Naive thymus-derived CD4-positive, alpha-beta T cell (primary cell): ENCODE data around the gene COX15. TPM values are rescaled to one million over a fixed set of nuclear protein-coding genes. Genes with fewer than 3 reads are reported as not detected.

Source experiments
- ATAC-seq: fragments of 150-1000 bp; cut with Tn5 transposase; 2 replicates; pipeline ENCODE4 v1.10.0; 2021; ENCODE audit warnings: mild to moderate bottlenecking, moderate library complexity
- CTCF ChIA-PET: fragments of 350-600 bp; sonication (Branson Sonifier 250); formaldehyde crosslinking; loops from one replicate; lab custom pipeline; 2021; ENCODE audit warnings: antibody characterized with exemption; lab: Charles Lee
- POLR2A ChIA-PET: fragments of 350-600 bp; sonication (Branson Sonifier 250); formaldehyde crosslinking; loops from one replicate; lab custom pipeline; 2021; ENCODE audit warnings: antibody characterized with exemption, inconsistent platforms; lab: Charles Lee
- DNase-seq, 9 donors: peaks; one replicate each; pipeline versions ENCODE4 v3.0.0 to v3.0.0-alpha.2; 2020 to 2022; ENCODE audit warnings: mixed read lengths in 1 of 9
- H3K27ac ChIP-seq: one replicate; pipeline ENCODE4 v1.7.0; 2013; ENCODE audit warnings: mild to moderate bottlenecking, low read depth, low read length, moderate library complexity
- H3K27me3 ChIP-seq, 2 donors: one replicate each; pipeline ENCODE4 v1.7.0; 2013; ENCODE audit warnings: low read length in 2 of 2, mild to moderate bottlenecking in 2 of 2, moderate library complexity in 2 of 2; ENCODE audit not compliant: control insufficient read depth in 2 of 2, insufficient read depth in 2 of 2
- H3K36me3 ChIP-seq, 3 experiments: 1 replicate in 2 of 3; 2 replicates in 1 of 3; pipeline ENCODE4 v1.7.0; 2013; ENCODE audit warnings: low read length in 3 of 3, mild to moderate bottlenecking in 3 of 3, moderate library complexity in 1 of 3; ENCODE audit not compliant: insufficient read depth in 3 of 3, control insufficient read depth in 2 of 3
- H3K4me1 ChIP-seq, 2 donors: one replicate each; pipeline ENCODE4 v1.7.0; 2013; ENCODE audit warnings: low read length in 2 of 2, mild to moderate bottlenecking in 2 of 2, moderate library complexity in 1 of 2; ENCODE audit not compliant: control insufficient read depth in 2 of 2, insufficient read depth in 2 of 2
- H3K4me3 ChIP-seq: 2 replicates; pipeline ENCODE4 v1.7.0; 2013; ENCODE audit warnings: mild to moderate bottlenecking, low read length
- H3K9me3 ChIP-seq, 3 experiments: 1 replicate in 2 of 3; 2 replicates in 1 of 3; pipeline ENCODE4 v1.7.0; 2013; ENCODE audit warnings: low read length in 3 of 3; ENCODE audit not compliant: control insufficient read depth in 2 of 3
- H3K27ac Mint-ChIP-seq, 9 donors: one replicate each; pipeline ENCODE4 v1.8.0; 2020 to 2022; ENCODE audit warnings: mixed read lengths in 9 of 9, mild to moderate bottlenecking in 8 of 9, moderate library complexity in 5 of 9, inconsistent platforms in 2 of 9
- H3K27me3 Mint-ChIP-seq, 5 donors: one replicate each; pipeline ENCODE4 v1.8.0; 2021 to 2022; ENCODE audit warnings: mixed read lengths in 5 of 5, mild to moderate bottlenecking in 1 of 5
- H3K36me3 Mint-ChIP-seq, 5 donors: one replicate each; pipeline ENCODE4 v1.8.0; 2020 to 2022; ENCODE audit warnings: mixed read lengths in 5 of 5, mild to moderate bottlenecking in 3 of 5, inconsistent platforms in 1 of 5
- H3K4me1 Mint-ChIP-seq, 7 donors: one replicate each; pipeline ENCODE4 v1.8.0; 2020 to 2022; ENCODE audit warnings: mixed read lengths in 7 of 7, mild to moderate bottlenecking in 3 of 7, inconsistent platforms in 1 of 7
- H3K4me3 Mint-ChIP-seq, 10 donors: one replicate each; pipeline ENCODE4 v1.8.0; 2020 to 2022; ENCODE audit warnings: mild to moderate bottlenecking in 10 of 10, mixed read lengths in 10 of 10, moderate library complexity in 6 of 10, inconsistent platforms in 2 of 10
- H3K9me3 Mint-ChIP-seq, 11 donors: one replicate each; pipeline ENCODE4 v1.8.0; 2020 to 2022; ENCODE audit warnings: mixed read lengths in 11 of 11, mild to moderate bottlenecking in 4 of 11, inconsistent platforms in 1 of 11, moderate library complexity in 1 of 11
- intact Hi-C, 2 donors: fragments of 100-400 bp; cut with micrococcal nuclease; formaldehyde crosslinking; loops; one replicate each; pipeline ENCODE4 v1.15.1; 2023
- polyA plus RNA-seq, 2 donors: library from polyadenylated mRNA; unstranded; fragments of 300-500 nt; fragmentation: Illumina TruSeq; gene quantifications; one replicate each; pipeline ENCODE4 v1.2.3, GENCODE V29; 2021
- total RNA-seq, 6 experiments: library from RNA in 5 of 6; stranded (reverse) in 5 of 6; gene quantifications; 1 replicate in 5 of 6; 2 replicates in 1 of 6; pipeline ENCODE4 v1.2.3 and lab custom pipeline; 2021 to 2026

COX15 gene
- total and polyA plus RNA-seq, 7 experiments from 2014 or later: 17.6 to 43.5 (median 33.2) TPM

GRCh38 chr10:99709480-99710229 is 22.3 kb downstream of the COX15 start:
- Histone ChIP-seq H3K27ac (no peak overlapping the region), H3K27me3 (no peaks in the 10 kb centered on the region), H3K4me3 (no peak overlapping the region), H3K4me1 (no peaks in the 10 kb centered on the region), H3K36me3 (peaks cover 0 to 31% (median 0%) of the 10 kb centered on the region in 3 experiments), H3K9me3 (no peaks in the 10 kb centered on the region)
- POLR2A ChIA-PET: no interaction called here
- H3K4me1 Mint-ChIP-seq: no peaks in the 10 kb centered on the region
- no peak overlapping the region for H3K27ac Mint-ChIP-seq
- no peak for ATAC-seq
- no peaks in the 10 kb centered on the region for H3K27me3 Mint-ChIP-seq
- peaks cover 0 to 23% (median 3%) of the 10 kb centered on the region in 5 donors for H3K36me3 Mint-ChIP-seq
- no peak overlapping the region for H3K4me3 Mint-ChIP-seq
- intact Hi-C loops: loop anchor here in 1 of 2 donors (2.0 to 5.0 kb wide), 3 partner anchors 79 to 317 kb away; no protein-coding TSS in a partner anchor
- H3K9me3 Mint-ChIP-seq: no peaks in the 10 kb centered on the region
- DNase-seq: no peak
- CTCF ChIA-PET: interaction anchor here (1.1 kb wide), 1 partner anchor 274 kb away, joined by 6 read pairs; no protein-coding TSS in a partner anchor

- Histone ChIP-seq H3K4me1 (no peaks in the 10 kb centered on the region), H3K9me3 (no peaks in the 10 kb centered on the region), H3K27me3 (no peaks in the 10 kb centered on the region), H3K27ac (no peak overlapping the region), H3K4me3 (no peak overlapping the region), H3K36me3 (peaks cover 0 to 33% (median 0%) of the 10 kb centered on the region in 3 experiments)
- ATAC-seq: no peak
- no peaks in the 10 kb centered on the region for H3K9me3 Mint-ChIP-seq
- H3K36me3 Mint-ChIP-seq: peaks cover 0 to 28% (median 6%) of the 10 kb centered on the region in 5 donors
- no peaks in the 10 kb centered on the region for H3K27me3 Mint-ChIP-seq
- no peak overlapping the region for H3K4me3 Mint-ChIP-seq
- ChIA-PET CTCF (interaction anchor here (0.6 kb wide), 1 partner anchor 320 kb away, joined by 3 read pairs; no protein-coding TSS in a partner anchor), POLR2A (no interaction called here)
- no peak for DNase-seq
- intact Hi-C loops: no loop called here
- H3K27ac Mint-ChIP-seq: peak overlapping the region in 1 of 9 donors; percentile 7
- no peaks in the 10 kb centered on the region for H3K4me1 Mint-ChIP-seq
Observed at GRCh38 chr10:99708428-99709012, 23.4 kb downstream of the COX15 start.

GRCh38 chr10:99700649-99701048 is 31.3 kb downstream of the COX15 start:
- ATAC-seq: no peak
- peaks cover 3 to 56% (median 4%) of the 10 kb centered on the region in 3 experiments for H3K36me3 ChIP-seq
- no peak overlapping the region for H3K4me3 Mint-ChIP-seq
- no peak overlapping the region for H3K4me3 ChIP-seq
- DNase-seq: no peak
- H3K27ac Mint-ChIP-seq: peak overlapping the region in 1 of 9 donors; percentile 28
- no peaks in the 10 kb centered on the region for H3K9me3 Mint-ChIP-seq
- H3K27ac ChIP-seq: no peak overlapping the region
- intact Hi-C loops: no loop called here
- H3K36me3 Mint-ChIP-seq: peaks cover 16 to 57% (median 21%) of the 10 kb centered on the region in 5 donors
- no peaks in the 10 kb centered on the region for H3K27me3 ChIP-seq
- CTCF ChIA-PET: no interaction called here
- H3K4me1 Mint-ChIP-seq: peaks cover 0 to 2% (median 0%) of the 10 kb centered on the region in 7 donors
- no peaks in the 10 kb centered on the region for H3K4me1 ChIP-seq
- no peaks in the 10 kb centered on the region for H3K27me3 Mint-ChIP-seq
- H3K9me3 ChIP-seq: no peaks in the 10 kb centered on the region
- POLR2A ChIA-PET: no interaction called here

- H3K27ac ChIP-seq: no peak overlapping the region
- Mint-ChIP-seq H3K9me3 (no peaks in the 10 kb centered on the region), H3K4me1 (peaks cover 0 to 2% (median 0%) of the 10 kb centered on the region in 7 donors), H3K27ac (no peak overlapping the region), H3K36me3 (peaks cover 16 to 50% (median 21%) of the 10 kb centered on the region in 5 donors), H3K4me3 (no peak overlapping the region), H3K27me3 (no peaks in the 10 kb centered on the region)
- ATAC-seq (no peak), DNase-seq (peak in 1 of 9 donors; percentile 4)
- intact Hi-C loops: no loop called here
- peaks cover 3 to 45% (median 4%) of the 10 kb centered on the region in 3 experiments for H3K36me3 ChIP-seq
- ChIA-PET CTCF (interaction anchor here (1.2 kb wide), 1 partner anchor 8 kb away, joined by 4 read pairs; no protein-coding TSS in a partner anchor), POLR2A (no interaction called here)
- no peaks in the 10 kb centered on the region for H3K4me1 ChIP-seq
- H3K9me3 ChIP-seq: no peaks in the 10 kb centered on the region
- no peak overlapping the region for H3K4me3 ChIP-seq
- H3K27me3 ChIP-seq: no peaks in the 10 kb centered on the region
Observed at GRCh38 chr10:99698504-99699080, 33.3 kb downstream of the COX15 start.

GRCh38 chr10:99695761-99696160 is 36.2 kb downstream of the COX15 start:
- no peak for ATAC-seq
- ChIA-PET CTCF (no interaction called here), POLR2A (no interaction called here)
- no peaks in the 10 kb centered on the region for H3K27me3 Mint-ChIP-seq
- Histone ChIP-seq H3K9me3 (no peaks in the 10 kb centered on the region), H3K27ac (no peak overlapping the region), H3K4me1 (no peaks in the 10 kb centered on the region), H3K36me3 (peaks cover 3 to 34% (median 4%) of the 10 kb centered on the region in 3 experiments), H3K4me3 (no peak overlapping the region), H3K27me3 (no peaks in the 10 kb centered on the region)
- H3K27ac Mint-ChIP-seq: no peak overlapping the region
- no peak for DNase-seq
- H3K4me3 Mint-ChIP-seq: no peak overlapping the region
- H3K4me1 Mint-ChIP-seq: peaks cover 0 to 2% (median 0%) of the 10 kb centered on the region in 7 donors
- intact Hi-C loops: no loop called here
- H3K9me3 Mint-ChIP-seq: no peaks in the 10 kb centered on the region
- H3K36me3 Mint-ChIP-seq: peaks cover 14 to 68% (median 24%) of the 10 kb centered on the region in 5 donors

- Histone ChIP-seq H3K9me3 (no peaks in the 10 kb centered on the region), H3K4me1 (no peaks in the 10 kb centered on the region), H3K4me3 (no peak overlapping the region), H3K27ac (no peak overlapping the region), H3K27me3 (no peaks in the 10 kb centered on the region), H3K36me3 (peaks cover 3 to 29% (median 4%) of the 10 kb centered on the region in 3 experiments)
- DNase-seq: no peak
- ChIA-PET CTCF (no interaction called here), POLR2A (no interaction called here)
- Mint-ChIP-seq H3K4me3 (no peak overlapping the region), H3K36me3 (peaks cover 12 to 58% (median 22%) of the 10 kb centered on the region in 5 donors), H3K27ac (peak overlapping the region in 1 of 9 donors; percentile 6), H3K27me3 (no peaks in the 10 kb centered on the region), H3K9me3 (no peaks in the 10 kb centered on the region), H3K4me1 (no peaks in the 10 kb centered on the region)
- ATAC-seq: no peak
- intact Hi-C loops: no loop called here
Observed at GRCh38 chr10:99693933-99694583, 37.9 kb downstream of the COX15 start.
